22Rv1 (cell line): ENCODE data around the gene MR1.

Experiments
- ZFX ChIP-seq: fragments of 450-650 bp; IDR thresholded peaks from 2 replicates; pipeline ENCODE4 v1.6.1; 2017; ENCODE audit warnings: antibody characterized with exemption, borderline replicate concordance
- TF ChIP-seq, protein P1 (sequence below): fragments of 450-650 bp; IDR thresholded peaks from 2 replicates; pipeline ENCODE4 v1.5.1; 2017; ENCODE audit warnings: mild to moderate bottlenecking

DNA sequence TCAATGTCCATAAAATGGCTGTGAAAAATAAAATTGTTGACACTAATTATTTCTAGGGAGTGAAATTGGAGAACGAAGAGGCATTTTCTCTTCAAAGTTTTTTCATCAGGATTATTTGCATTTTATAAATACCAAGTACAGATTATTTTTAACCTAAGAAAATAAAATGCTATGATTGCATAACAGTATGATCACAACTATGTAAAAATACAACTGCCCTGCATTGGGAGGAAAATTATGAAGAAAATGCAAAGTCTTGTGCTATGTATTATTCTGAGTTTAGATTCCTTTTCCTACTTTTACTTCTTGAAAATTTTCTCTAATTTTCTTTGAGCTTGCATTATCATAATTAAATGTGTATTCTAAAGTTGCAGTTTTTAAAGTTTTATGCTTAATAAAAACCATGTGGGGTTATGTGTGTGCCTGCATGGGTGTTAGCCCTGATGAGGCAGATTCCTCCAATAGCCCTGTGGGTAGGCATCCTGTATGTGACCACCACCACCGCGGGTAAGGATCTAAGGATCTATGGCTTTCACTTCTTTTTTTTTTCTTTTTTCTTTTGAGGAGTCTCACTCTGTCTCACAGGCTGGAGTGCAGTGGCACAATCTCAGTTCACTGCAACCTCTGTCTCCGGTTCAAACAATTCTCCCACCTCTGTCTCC is 35.8 kb upstream of the MR1 start:
- TF ChIP-seq, protein P1, sequence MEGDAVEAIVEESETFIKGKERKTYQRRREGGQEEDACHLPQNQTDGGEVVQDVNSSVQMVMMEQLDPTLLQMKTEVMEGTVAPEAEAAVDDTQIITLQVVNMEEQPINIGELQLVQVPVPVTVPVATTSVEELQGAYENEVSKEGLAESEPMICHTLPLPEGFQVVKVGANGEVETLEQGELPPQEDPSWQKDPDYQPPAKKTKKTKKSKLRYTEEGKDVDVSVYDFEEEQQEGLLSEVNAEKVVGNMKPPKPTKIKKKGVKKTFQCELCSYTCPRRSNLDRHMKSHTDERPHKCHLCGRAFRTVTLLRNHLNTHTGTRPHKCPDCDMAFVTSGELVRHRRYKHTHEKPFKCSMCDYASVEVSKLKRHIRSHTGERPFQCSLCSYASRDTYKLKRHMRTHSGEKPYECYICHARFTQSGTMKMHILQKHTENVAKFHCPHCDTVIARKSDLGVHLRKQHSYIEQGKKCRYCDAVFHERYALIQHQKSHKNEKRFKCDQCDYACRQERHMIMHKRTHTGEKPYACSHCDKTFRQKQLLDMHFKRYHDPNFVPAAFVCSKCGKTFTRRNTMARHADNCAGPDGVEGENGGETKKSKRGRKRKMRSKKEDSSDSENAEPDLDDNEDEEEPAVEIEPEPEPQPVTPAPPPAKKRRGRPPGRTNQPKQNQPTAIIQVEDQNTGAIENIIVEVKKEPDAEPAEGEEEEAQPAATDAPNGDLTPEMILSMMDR, result no peak
- no peak for TF ChIP-seq ZFX
